Lower leg skin (tissue), 3 donors: ENCODE results near the gene LSMEM2.

Experiments used
- CTCF ChIP-seq, 3 donors: fragments of 450-650 bp; IDR thresholded peaks; one replicate each; pipeline ENCODE4 v1.5.1; 2016; ENCODE audit warnings: antibody characterized with exemption in 3 of 3, mild to moderate bottlenecking in 3 of 3, moderate library complexity in 2 of 3
- POLR2A ChIP-seq, 2 donors: fragments of 450-650 bp; IDR thresholded peaks; one replicate each; pipeline ENCODE4 v1.6.1; 2016 to 2017; ENCODE audit warnings: antibody characterized with exemption in 2 of 2, mild to moderate bottlenecking in 1 of 2, moderate library complexity in 1 of 2

GRCh38 chr3:50331364-50331907 is 52.5 kb downstream of the LSMEM2 start:
- TF ChIP-seq CTCF (IDR thresholded peaks at IDR 0.05) = no peak
- TF ChIP-seq POLR2A (IDR thresholded peaks at IDR 0.05) = no peak
